Fibroblast of upper back skin (primary cell): ENCODE data around the gene CXorf49.

ENCODE experiments used
- DNase-seq: peaks from one replicate; pipeline ENCODE4 v3.0.0-alpha.2; 2013

CXorf49 gene

DNA sequence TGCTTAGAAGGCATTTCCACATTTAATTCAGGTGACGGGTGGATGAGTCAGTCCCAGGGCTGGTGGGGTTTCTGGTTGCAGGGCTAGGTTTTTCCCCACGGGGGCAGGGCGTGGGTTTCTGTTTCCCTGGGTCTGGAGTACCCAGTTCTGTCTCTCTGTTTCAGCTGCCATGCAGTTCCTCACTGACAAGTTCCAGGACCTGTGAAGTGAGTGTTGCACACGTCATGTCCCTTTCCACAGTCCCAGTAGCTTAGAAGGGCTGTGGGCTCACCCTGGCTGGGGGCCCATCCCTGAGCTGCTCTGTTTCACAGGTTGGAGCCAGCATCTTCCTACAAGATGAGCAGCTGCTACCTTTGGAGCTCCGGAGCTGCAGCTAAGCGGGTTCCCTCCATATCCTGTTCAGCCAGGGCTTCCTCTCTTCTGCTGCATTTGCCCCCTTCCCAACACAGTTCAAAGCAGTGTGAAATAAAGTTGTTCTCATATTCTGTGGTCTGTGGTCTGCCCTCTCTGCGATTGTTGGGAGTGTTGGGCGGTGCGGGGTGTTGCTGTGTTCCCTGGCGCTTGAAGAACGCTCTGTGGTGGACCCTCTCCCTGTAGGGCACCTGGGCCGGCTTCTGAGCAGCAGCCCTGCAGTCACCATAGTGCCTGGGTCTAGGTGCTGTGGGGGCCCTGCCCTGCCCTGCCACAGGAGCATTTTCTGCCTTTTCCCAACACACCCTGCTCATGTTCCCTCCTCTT lies 46.9 kb downstream of the CXorf49 start:
- no peak for DNase-seq

DNA sequence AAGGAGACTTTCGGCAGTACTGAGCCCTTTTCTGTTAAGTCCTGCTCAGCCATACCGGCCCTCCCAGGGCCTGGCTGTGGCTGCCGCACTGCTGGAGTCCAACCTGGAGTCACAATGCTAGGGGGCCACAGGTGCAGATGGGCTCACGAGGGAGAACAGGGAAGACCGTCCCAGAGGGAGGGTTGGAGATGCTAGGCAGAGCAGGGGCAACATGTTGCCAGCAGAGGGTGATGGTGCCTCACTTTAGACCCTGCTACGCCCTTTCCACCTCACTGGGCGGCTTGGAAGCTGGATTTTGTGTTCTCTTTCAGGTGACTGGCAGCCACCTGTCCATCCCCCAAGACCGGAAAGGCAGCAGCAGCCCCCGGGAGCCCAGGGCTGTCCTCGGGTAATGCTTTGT lies 48.1 kb downstream of the CXorf49 start:
- peak; percentile 11 for DNase-seq

DNA sequence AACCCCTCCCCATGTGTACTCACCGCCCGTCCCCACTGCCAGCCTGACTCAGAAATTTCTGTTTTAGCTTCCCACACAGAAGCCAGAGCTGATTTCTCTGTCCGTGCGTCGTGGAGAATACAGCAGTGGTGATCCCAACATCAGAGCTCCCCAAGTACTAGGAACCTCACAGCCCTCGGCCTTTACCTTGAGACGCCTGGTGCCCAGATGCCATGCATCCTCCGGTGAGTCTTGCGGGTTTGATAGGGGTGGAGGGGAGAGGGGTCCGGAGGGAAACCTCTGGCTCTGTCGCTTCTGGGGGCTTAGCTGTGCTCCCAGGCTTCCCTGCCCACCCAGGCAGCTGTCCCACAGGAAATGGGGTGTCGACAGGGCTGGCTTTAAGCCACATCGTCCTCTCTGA lies 48.6 kb downstream of the CXorf49 start:
- DNase-seq, result no peak

DNA sequence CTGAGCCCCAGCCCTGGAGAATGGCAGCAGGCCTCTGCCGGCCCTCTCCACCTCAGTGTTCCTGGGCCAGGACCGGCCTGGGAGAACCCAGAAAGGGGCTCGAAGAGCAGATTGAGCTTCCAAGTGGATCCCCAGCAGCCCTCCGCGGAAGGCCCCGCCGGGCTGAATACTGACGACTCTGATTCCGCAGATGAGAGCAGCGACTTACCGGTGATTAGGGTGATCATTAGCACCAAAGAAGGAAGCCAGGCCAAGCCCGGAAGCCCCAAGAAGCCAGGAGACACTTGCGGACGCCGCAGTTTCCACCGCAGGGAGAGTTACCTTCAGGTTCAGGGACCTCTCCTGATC lies 49.9 kb downstream of the CXorf49 start:
- no peak for DNase-seq

DNA sequence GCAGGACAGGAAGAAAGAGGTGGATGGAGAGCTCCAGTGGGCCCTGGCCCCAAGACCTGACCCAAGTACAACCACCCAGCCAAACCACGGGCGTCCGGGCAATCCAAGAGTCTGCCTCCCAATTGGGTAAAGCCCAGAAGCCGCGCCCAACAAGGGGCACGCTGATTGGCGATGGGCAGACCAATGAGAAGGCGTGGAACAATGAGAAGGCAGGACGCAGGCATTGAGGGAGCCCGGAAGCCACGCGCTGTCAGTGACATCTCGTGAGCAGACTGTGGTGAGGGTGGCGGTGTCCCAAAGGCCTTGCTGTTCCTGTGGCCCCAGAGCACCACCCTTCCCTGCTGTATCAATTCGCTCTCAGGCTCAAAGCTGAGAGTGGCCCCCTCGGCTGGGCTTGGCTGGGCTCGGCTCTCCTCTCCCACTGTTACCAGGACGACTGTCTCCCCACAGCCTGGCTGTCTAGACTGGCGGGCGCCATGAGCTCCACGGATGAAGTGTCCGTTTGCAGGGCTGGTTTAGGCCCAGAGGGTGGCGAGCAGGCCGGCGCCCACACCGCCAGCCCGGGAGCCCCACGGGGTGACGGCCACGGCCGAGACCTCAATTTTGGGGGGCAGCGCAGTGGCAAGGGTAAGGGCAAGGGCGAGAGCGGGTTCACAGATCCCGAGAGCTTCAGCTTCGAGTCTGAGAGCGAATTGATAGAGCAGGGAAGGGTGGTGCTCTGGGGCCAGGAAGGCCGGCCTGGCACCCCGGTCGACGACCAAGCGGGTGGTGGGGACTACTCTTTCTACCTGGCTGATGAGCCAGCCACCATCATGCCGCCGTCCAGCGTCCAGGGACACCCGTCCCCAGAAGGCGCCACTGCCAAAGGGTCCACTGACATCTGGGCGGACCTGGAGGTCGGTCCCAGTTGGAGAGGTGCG lies 50.5 kb downstream of the CXorf49 start, which contains the start of gene LOC101059915:
Gene LOC101059915 (plus strand): TSS at position 219 of the 920 bp plus-strand sequence.
- DNase-seq, result no peak

DNA sequence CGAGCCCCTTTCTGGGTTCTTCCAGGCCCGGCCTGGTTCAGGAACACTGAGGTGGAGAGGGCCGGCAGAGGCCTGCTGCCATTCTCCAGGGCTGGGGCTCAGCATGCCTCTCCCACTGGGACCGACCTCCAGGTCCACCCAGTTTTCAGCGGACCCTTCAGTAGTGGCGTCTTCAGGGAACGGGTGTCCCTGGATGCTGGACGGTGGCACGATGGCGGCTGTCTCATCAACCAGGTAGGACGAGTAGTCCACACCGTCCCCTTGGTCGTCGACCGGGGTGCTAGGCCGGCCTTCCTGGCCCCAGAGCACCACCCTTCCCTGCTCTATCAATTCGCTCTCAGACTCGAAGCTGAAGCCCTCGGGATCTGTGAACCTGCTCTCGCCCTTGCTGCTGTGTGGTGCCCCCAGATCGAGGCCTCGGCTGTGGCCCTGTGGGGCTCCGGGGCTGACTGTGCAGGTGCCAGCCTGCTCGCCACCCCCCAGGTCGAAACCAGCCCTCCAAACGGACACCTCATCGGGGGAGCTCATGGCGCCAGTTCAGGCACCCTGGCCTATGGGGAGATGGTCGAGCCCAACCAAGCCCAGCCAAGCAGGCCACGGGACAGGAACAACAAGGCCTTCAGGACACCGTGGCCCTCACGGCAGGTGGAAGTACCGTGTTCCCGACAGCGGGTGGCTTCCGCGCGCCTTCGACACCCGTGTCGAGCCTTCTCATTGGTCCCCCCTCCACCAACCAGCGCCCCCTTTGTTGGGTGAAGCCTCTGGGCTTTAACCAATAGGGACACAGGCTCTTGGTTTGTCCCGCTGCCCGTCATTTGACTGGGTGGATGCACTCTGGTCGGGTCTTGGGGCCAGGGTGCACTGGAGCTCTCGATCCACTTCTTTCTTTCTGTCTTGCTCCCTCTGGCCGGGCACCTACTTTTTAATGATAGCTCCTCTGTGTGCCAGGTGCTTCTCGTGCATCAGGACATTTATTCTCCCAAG lies 51.6 kb downstream of the CXorf49 start:
- no peak for DNase-seq

DNA sequence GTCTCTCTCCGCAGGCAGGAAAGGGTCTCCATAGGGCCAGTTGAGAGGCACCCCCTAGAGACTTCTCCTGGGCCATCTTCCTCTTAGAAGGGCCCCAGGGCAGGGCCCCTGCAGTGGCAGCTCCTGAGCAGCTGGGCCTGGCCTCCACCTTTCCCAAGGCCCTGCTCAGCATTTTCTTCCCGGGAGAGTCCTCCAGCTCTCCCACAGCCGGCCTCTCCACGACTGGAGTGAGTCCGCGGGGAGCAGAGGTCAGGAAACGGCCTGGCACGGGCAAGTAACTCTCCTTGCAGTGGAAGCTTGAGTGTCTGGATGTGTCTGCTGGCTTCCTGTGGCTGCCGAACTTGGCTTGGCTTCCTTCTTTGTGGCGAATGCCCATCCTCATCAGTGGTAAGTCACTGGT lies 52.3 kb downstream of the CXorf49 start:
- DNase-seq, result no peak

DNA sequence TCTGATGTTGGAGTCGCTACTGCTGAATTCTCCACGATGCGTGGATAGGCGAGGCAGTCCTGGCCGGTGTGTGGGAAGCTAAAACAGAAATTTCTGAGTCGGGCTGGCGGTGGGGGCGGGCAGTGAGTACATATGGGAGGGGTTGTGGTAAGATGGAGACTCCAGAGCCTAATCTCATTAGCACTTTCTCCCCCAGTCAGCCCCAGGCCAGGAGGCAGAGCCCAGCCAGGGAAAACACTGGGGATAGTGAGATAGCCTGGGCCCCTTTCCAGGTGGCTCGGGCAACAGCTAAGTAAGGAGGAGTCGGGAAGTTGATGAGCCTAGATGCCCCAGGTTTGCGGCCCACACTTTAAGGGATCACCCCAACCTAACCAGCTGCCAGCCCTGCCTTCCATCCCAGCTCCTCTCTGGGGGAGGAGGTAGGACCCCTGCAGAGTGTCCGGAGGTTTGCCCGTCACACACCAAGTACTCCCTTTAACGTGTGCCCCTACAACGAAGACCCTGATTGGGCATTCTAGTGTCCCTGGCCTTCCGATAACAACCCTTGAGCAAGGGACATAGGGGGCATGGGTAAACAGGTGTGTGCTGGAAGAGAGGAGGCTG lies 53.1 kb downstream of the CXorf49 start:
- DNase-seq, result no peak
